ENCODE measurements around the gene IL5.

The IL5 gene

GRCh38 chr5:132499440-132500243 is 43.7 kb downstream of the IL5 start:
- in situ Hi-C loops (cut with MboI; ENCODE audit: low sequenced_read_pairs), result no loop called here

GRCh38 chr5:132498686-132499271 is 44.5 kb downstream of the IL5 start:
- in situ Hi-C loops (cut with MboI; ENCODE audit: low sequenced_read_pairs), result no loop called here

GRCh38 chr5:132498152-132498551 is 45.2 kb downstream of the IL5 start:
- in situ Hi-C loops (cut with MboI; ENCODE audit: low sequenced_read_pairs), result no loop called here

GRCh38 chr5:132497488-132497997 is 45.8 kb downstream of the IL5 start:
- in situ Hi-C loops (cut with MboI; ENCODE audit: low sequenced_read_pairs), result no loop called here

GRCh38 chr5:132496631-132497487 is 46.5 kb downstream of the IL5 start:
- in situ Hi-C loops (cut with MboI; ENCODE audit: low sequenced_read_pairs), result no loop called here

GRCh38 chr5:132496191-132496630 is 47.1 kb downstream of the IL5 start:
- in situ Hi-C loops (cut with MboI; ENCODE audit: low sequenced_read_pairs), result no loop called here

- in situ Hi-C loops (cut with MboI; ENCODE audit: low sequenced_read_pairs), result no loop called here
These were observed 47.6 kb downstream of the IL5 start for GRCh38 chr5:132495667-132496190.

DNA sequence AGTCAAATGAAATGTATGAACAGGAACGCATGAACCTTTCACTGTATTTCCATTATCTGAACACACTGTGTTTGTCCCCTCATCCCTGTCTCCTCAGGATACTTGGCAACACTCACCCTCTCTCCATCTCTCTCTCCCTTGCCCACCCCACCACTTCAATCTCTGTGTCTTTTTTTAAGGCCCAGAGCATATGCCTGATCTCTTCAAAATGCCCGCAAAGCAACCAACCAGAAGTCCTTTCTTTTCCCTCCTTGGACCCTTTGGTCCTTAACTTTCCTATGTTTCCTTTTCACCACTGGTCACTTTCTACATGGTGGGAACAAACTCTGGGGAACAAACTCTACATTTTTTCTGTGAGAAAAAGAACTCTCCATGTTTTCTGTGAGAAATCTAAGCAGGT is 49.5 kb downstream of the IL5 start:
- in situ Hi-C loops (cut with MboI; ENCODE audit: low sequenced_read_pairs), result no loop called here

DNA sequence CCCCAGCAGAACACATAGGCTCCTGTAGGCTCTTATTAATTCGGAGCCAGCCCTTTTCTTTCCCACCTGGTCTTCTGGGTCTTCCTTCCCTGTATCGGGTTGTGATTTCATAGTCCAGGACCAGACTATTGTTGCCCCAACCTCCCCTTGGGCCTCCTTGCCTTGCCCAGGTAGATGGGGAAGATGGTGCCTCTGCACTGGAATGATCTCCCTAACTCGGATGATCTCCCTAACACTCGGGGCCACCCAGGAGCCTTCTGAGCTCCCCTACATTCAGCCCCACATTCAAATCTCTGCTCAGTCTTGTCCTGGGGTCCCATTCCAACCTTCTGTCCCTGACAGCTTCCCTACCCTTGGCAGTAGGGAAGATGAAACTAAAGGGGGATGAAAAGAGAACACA is 50.1 kb downstream of the IL5 start:
- in situ Hi-C loops (cut with MboI; ENCODE audit: low sequenced_read_pairs), result no loop called here

GRCh38 chr5:132492386-132493125 is 50.8 kb downstream of the IL5 start:
- in situ Hi-C loops (cut with MboI; ENCODE audit: low sequenced_read_pairs), result no loop called here
